Keratinocyte (primary cell): Measurements from ENCODE around the gene ELF5. TPM values are rescaled to one million over a fixed set of nuclear protein-coding genes. Genes with fewer than 3 reads are reported as not detected.

Experiments used
- DNase-seq: peaks from one replicate; pipeline ENCODE4 v3.0.0-alpha.2; 2011; ENCODE audit warnings: low read depth, missing footprints, low spot score
- FAIRE-seq: peaks from 2 replicates; lab custom pipeline; 2011; peaks lifted over from hg19 to GRCh38; lab: Jason Lieb, UNC
- H2AFZ ChIP-seq: 2 replicates; pipeline ENCODE4 v1.6.0; 2012; ENCODE audit warnings: low read length, control low read depth, inconsistent platforms; ENCODE audit not compliant: control insufficient read depth
- H3K27ac ChIP-seq: 2 replicates; pipeline ENCODE4 v1.5.1; 2011; ENCODE audit warnings: low read length; ENCODE audit not compliant: control insufficient read depth, insufficient read depth
- H3K27me3 ChIP-seq: 3 replicates; pipeline ENCODE4 v1.6.0; 2011; ENCODE audit warnings: low read length; ENCODE audit not compliant: control insufficient read depth, insufficient read depth; ENCODE audit errors: extremely low read depth
- H3K36me3 ChIP-seq, 2 experiments: 2 replicates in 1 of 2; 3 replicates in 1 of 2; pipeline ENCODE4 v1.5.1; 2011; ENCODE audit warnings: low read length in 2 of 2, mild to moderate bottlenecking in 1 of 2; ENCODE audit not compliant: control insufficient read depth in 2 of 2, insufficient read depth in 2 of 2; ENCODE audit errors: extremely low read depth in 1 of 2
- H3K4me1 ChIP-seq: 3 replicates; pipeline ENCODE4 v1.5.1; 2011; ENCODE audit warnings: low read length; ENCODE audit not compliant: control insufficient read depth, insufficient read depth; ENCODE audit errors: extremely low read depth
- H3K4me2 ChIP-seq: 3 replicates; pipeline ENCODE4 v1.6.0; 2011; ENCODE audit warnings: low read depth, low read length; ENCODE audit not compliant: control insufficient read depth, insufficient read depth; ENCODE audit errors: extremely low read depth
- H3K4me3 ChIP-seq, 3 experiments: fragments of 200-600 bp in 1 of 3; sonication (generic) in 1 of 3; 2 replicates in 2 of 3; 3 replicates in 1 of 3; pipeline ENCODE4 v1.5.1; 2011 to 2016; ENCODE audit warnings: low read length in 3 of 3, mild to moderate bottlenecking in 3 of 3, control low read depth in 2 of 3, inconsistent platforms in 1 of 3, low read depth in 1 of 3, mixed read lengths in 1 of 3, mixed run types in 1 of 3, moderate library complexity in 1 of 3; ENCODE audit not compliant: control insufficient read depth in 2 of 3, insufficient read depth in 2 of 3; ENCODE audit errors: extremely low read depth in 1 of 3
- H3K79me2 ChIP-seq: 2 replicates; pipeline ENCODE4 v1.6.0; 2012; ENCODE audit warnings: low read length; ENCODE audit not compliant: control insufficient read depth, insufficient read depth
- H3K9ac ChIP-seq: 3 replicates; pipeline ENCODE4 v1.6.0; 2011; ENCODE audit warnings: low read length; ENCODE audit not compliant: control insufficient read depth, insufficient read depth; ENCODE audit errors: extremely low read depth
- H3K9me1 ChIP-seq: 3 replicates; pipeline ENCODE4 v1.6.0; 2011; ENCODE audit warnings: low read length; ENCODE audit not compliant: control insufficient read depth, insufficient read depth; ENCODE audit errors: extremely low read depth
- H3K9me3 ChIP-seq: 2 replicates; pipeline ENCODE4 v1.5.1; 2012; ENCODE audit warnings: low read depth, low read length; ENCODE audit not compliant: control insufficient read depth
- H4K20me1 ChIP-seq: 3 replicates; pipeline ENCODE4 v1.6.0; 2011; ENCODE audit warnings: low read length; ENCODE audit not compliant: control insufficient read depth, insufficient read depth; ENCODE audit errors: extremely low read depth
- CTCF ChIP-seq, 3 experiments: IDR thresholded peaks in 1 of 3; conservative IDR thresholded peaks in 1 of 3; optimal IDR thresholded peaks in 1 of 3; 2 replicates in 2 of 3; 3 replicates in 1 of 3; pipeline versions ENCODE3 to v1.5.1; 2011; ENCODE audit warnings: low read length in 3 of 3, mild to moderate bottlenecking in 3 of 3, moderate library complexity in 2 of 3, control low read depth in 1 of 3, inconsistent platforms in 1 of 3; ENCODE audit not compliant: insufficient read depth in 2 of 3; ENCODE audit errors: extremely low read depth in 1 of 3
- EZH2 ChIP-seq: IDR thresholded peaks from one replicate; pipeline ENCODE4 v1.6.1; 2012; ENCODE audit warnings: inconsistent platforms, mild to moderate bottlenecking, low read length, moderate library complexity
- dilution Hi-C: fragments of 300-500 bp; cut with MboI; formaldehyde crosslinking; loops from one replicate; pipeline ENCODE4 v1.7.0; 2020; ENCODE audit warnings: low sequenced_read_pairs; ENCODE audit not compliant: extremely low pct_ligation_motif_present
- polyA plus RNA-seq, 5 experiments: library from polyadenylated mRNA; depleted of rRNA in 3 of 5; stranded (reverse) in 3 of 5; stranded (forward) in 1 of 5; unstranded in 1 of 5; fragments of >200 nt; gene quantifications; 1 replicate in 1 of 5; 2 replicates in 3 of 5; 3 replicates in 1 of 5; pipeline versions ENCODE4 v1.2.1 to v1.2.3, GENCODE V29; 2011 to 2012; ENCODE audit warnings: missing spikeins in 2 of 5, low read depth in 1 of 5, low replicate concordance in 1 of 5

The ELF5 gene
- polyA plus RNA-seq, 1 donor (not counting 4 experiments of a cell fraction or from before 2014, with no cell fraction given): not detected

GRCh38 chr11:34558211-34558610, 44.6 kb upstream of the ELF5 start:
- H3K79me2 ChIP-seq: no peaks in the 10 kb centered on the region
- H3K4me1 ChIP-seq: peaks cover 20% of the 10 kb centered on the region
- H3K9me3 ChIP-seq: no peaks in the 10 kb centered on the region
- DNase-seq (no peak), FAIRE-seq (peak; percentile 75)
- H3K4me3 ChIP-seq: no peak overlapping the region
- no peaks in the 10 kb centered on the region for H3K9me1 ChIP-seq
- no peak overlapping the region for H3K27ac ChIP-seq
- H3K36me3 ChIP-seq: no peaks in the 10 kb centered on the region
- TF ChIP-seq EZH2: no peak
- TF ChIP-seq CTCF (optimal IDR thresholded peaks at IDR 0.05 in 1 of 3, IDR thresholded peaks at IDR 0.05 in 1 of 3, conservative IDR thresholded peaks at IDR 0.05 in 1 of 3; ENCODE audit: extremely low read depth in 1 of 3, insufficient read depth in 2 of 3, low read length in 3 of 3): no peak
- no peaks in the 10 kb centered on the region for H3K27me3 ChIP-seq
- peak overlapping the region; percentile 29 for H3K4me2 ChIP-seq
- no peak overlapping the region for H3K9ac ChIP-seq
- no peak overlapping the region for H2AFZ ChIP-seq
- no peaks in the 10 kb centered on the region for H4K20me1 ChIP-seq
- dilution Hi-C loops: no loop called here

- H3K4me1 ChIP-seq: no peaks in the 10 kb centered on the region
- H3K9me3 ChIP-seq: no peaks in the 10 kb centered on the region
- dilution Hi-C loops: no loop called here
- no peaks in the 10 kb centered on the region for H3K9me1 ChIP-seq
- H4K20me1 ChIP-seq: no peaks in the 10 kb centered on the region
- DNase-seq: no peak
- no peak overlapping the region for H3K9ac ChIP-seq
- no peak overlapping the region for H2AFZ ChIP-seq
- FAIRE-seq: no peak
- H3K27me3 ChIP-seq: peaks cover 6% of the 10 kb centered on the region
- H3K27ac ChIP-seq: no peak overlapping the region
- no peak overlapping the region for H3K4me2 ChIP-seq
- H3K4me3 ChIP-seq: no peak overlapping the region
- no peak for TF ChIP-seq CTCF (optimal IDR thresholded peaks at IDR 0.05 in 1 of 3, IDR thresholded peaks at IDR 0.05 in 1 of 3, conservative IDR thresholded peaks at IDR 0.05 in 1 of 3; ENCODE audit: extremely low read depth in 1 of 3, insufficient read depth in 2 of 3, low read length in 3 of 3)
- TF ChIP-seq EZH2: no peak
- H3K36me3 ChIP-seq: no peaks in the 10 kb centered on the region
- H3K79me2 ChIP-seq: no peaks in the 10 kb centered on the region
Measured at GRCh38 chr11:34552270-34552669, 38.7 kb upstream of the ELF5 start.
